WTC11 (cell line): ENCODE results near the gene ARHGAP26. TPM values are rescaled to one million over a fixed set of nuclear protein-coding genes. Genes with fewer than 3 reads are reported as not detected.

ENCODE experiments used
- ATAC-seq: fragments of 200-7000 bp; cut with Tn5 transposase; 2 replicates; pipeline ENCODE4 v1.10.0; 2021; ENCODE audit warnings: mild to moderate bottlenecking, moderate library complexity
- CTCF ChIA-PET: fragments of 300-600 bp; sonication (Branson Sonifier 250); formaldehyde crosslinking; loops from one replicate; lab custom pipeline; 2021; ENCODE audit warnings: antibody characterized with exemption; lab: Charles Lee
- POLR2A ChIA-PET: fragments of 350-600 bp; sonication (Branson Sonifier 250); formaldehyde crosslinking; loops from one replicate; lab custom pipeline; 2021; ENCODE audit warnings: antibody characterized with exemption; lab: Charles Lee
- DNase-seq: peaks from one replicate; pipeline ENCODE4 v3.0.0; 2021; ENCODE audit warnings: low spot score
- H3K27ac Mint-ChIP-seq: 2 replicates; pipeline ENCODE4 v1.8.0; 2021; ENCODE audit warnings: mixed read lengths
- H3K27me3 Mint-ChIP-seq: 2 replicates; pipeline ENCODE4 v1.8.0; 2021; ENCODE audit warnings: low read depth, mild to moderate bottlenecking, moderate library complexity, mixed read lengths
- H3K36me3 Mint-ChIP-seq: 2 replicates; pipeline ENCODE4 v1.8.0; 2021; ENCODE audit warnings: mixed read lengths
- H3K4me1 Mint-ChIP-seq: 2 replicates; pipeline ENCODE4 v1.8.0; 2022; ENCODE audit warnings: mixed read lengths
- H3K4me3 Mint-ChIP-seq: 2 replicates; pipeline ENCODE4 v1.8.0; 2021; ENCODE audit warnings: mild to moderate bottlenecking, moderate library complexity, mixed read lengths
- H3K9me3 Mint-ChIP-seq: 2 replicates; pipeline ENCODE4 v1.8.0; 2021; ENCODE audit warnings: mixed read lengths
- ARID4B ChIP-seq: sonication (generic); formaldehyde crosslinking; IDR thresholded peaks from 2 replicates; pipeline ENCODE4 v1.8.0; 2023; ENCODE audit warnings: missing genetic modification reagents, mild to moderate bottlenecking, borderline replicate concordance
- ERG ChIP-seq: fragments of 250-450 bp; sonication (Bioruptor Pico); IDR thresholded peaks from 2 replicates; pipeline ENCODE4 v1.8.0; 2021; ENCODE audit warnings: mild to moderate bottlenecking
- ESRRA ChIP-seq: sonication (generic); formaldehyde crosslinking; IDR thresholded peaks from 2 replicates; pipeline ENCODE4 v1.8.1; 2022; ENCODE audit warnings: mild to moderate bottlenecking, missing genetic modification reagents, borderline replicate concordance
- JUN ChIP-seq: sonication (generic); formaldehyde crosslinking; IDR thresholded peaks from 2 replicates; pipeline ENCODE4 v1.8.0; 2023; ENCODE audit warnings: mild to moderate bottlenecking, missing genetic modification reagents
- NR1H2 ChIP-seq: sonication (generic); formaldehyde crosslinking; IDR thresholded peaks from 2 replicates; pipeline ENCODE4 v1.9.0; 2021; ENCODE audit warnings: mild to moderate bottlenecking, moderate library complexity, missing genetic modification reagents
- PRDM15 ChIP-seq: sonication (generic); formaldehyde crosslinking; IDR thresholded peaks from 2 replicates; pipeline ENCODE4 v1.8.0; 2022; ENCODE audit warnings: missing genetic modification reagents
- SMAD4 ChIP-seq: sonication (generic); formaldehyde crosslinking; IDR thresholded peaks from 2 replicates; pipeline ENCODE4 v1.8.0; 2022; ENCODE audit warnings: mild to moderate bottlenecking, missing genetic modification reagents
- STAT6 ChIP-seq: sonication (generic); formaldehyde crosslinking; conservative IDR thresholded peaks from 2 replicates; pipeline ENCODE4 v1.8.1; 2023; ENCODE audit warnings: mild to moderate bottlenecking, low read depth, missing genetic modification reagents, moderate library complexity
- ZMAT4 ChIP-seq: fragments of 250-450 bp; sonication (Bioruptor Pico); IDR thresholded peaks from 2 replicates; pipeline ENCODE4 v1.9.0; 2021; ENCODE audit warnings: mild to moderate bottlenecking
- ZNF263 ChIP-seq: sonication (generic); formaldehyde crosslinking; IDR thresholded peaks from 2 replicates; pipeline ENCODE4 v1.8.1; 2022; ENCODE audit warnings: low read depth, mild to moderate bottlenecking, moderate library complexity, missing genetic modification reagents
- ZNF425 ChIP-seq: fragments of 250-450 bp; sonication (Bioruptor Pico); conservative IDR thresholded peaks from 2 replicates; pipeline ENCODE4 v1.9.0; 2021; ENCODE audit warnings: mild to moderate bottlenecking
- ZNF512 ChIP-seq: sonication (generic); formaldehyde crosslinking; IDR thresholded peaks from 2 replicates; pipeline ENCODE4 v1.8.1; 2022; ENCODE audit warnings: missing genetic modification reagents, borderline replicate concordance
- ZNF532 ChIP-seq: fragments of 250-450 bp; sonication (Bioruptor Pico); IDR thresholded peaks from 2 replicates; pipeline ENCODE4 v1.9.0; 2021; ENCODE audit warnings: mild to moderate bottlenecking, borderline replicate concordance
- total RNA-seq: library from RNA; stranded (reverse); gene quantifications from 3 replicates; pipeline ENCODE4 v1.2.3, GENCODE V29; 2021

Gene ARHGAP26
- total RNA-seq, 1 experiment from 2014 or later: 22.3 TPM

- TF ChIP-seq ZNF512 (CRISPR knock-in tag): no peak
- TF ChIP-seq NR1H2 (CRISPR knock-in tag): no peak
- TF ChIP-seq STAT6 (CRISPR knock-in tag): no peak
- no peak for TF ChIP-seq ZNF532 (CRISPR knock-in tag)
- TF ChIP-seq PRDM15 (CRISPR knock-in tag): no peak
- TF ChIP-seq ESRRA (CRISPR knock-in tag): no peak
- TF ChIP-seq ZNF263 (CRISPR knock-in tag): no peak
- TF ChIP-seq ZNF425 (CRISPR knock-in tag): no peak
- TF ChIP-seq, all 79 proteins: peak for 0
Observed at GRCh38 chr5:143230676-143230996, 460.5 kb downstream of the ARHGAP26 start (continued).

- ChIA-PET CTCF (no interaction called here), POLR2A (no interaction called here)
- DNase-seq: no peak
- Mint-ChIP-seq H3K27ac (no peak overlapping the region), H3K4me1 (peaks cover 10% of the 10 kb centered on the region), H3K4me3 (no peak overlapping the region), H3K9me3 (no peaks in the 10 kb centered on the region), H3K27me3 (no peaks in the 10 kb centered on the region; the same call in 1 of the 2 replicates), H3K36me3 (no peaks in the 10 kb centered on the region)
- ATAC-seq: no peak
- TF ChIP-seq JUN (CRISPR knock-in tag): no peak
- no peak for TF ChIP-seq ZMAT4 (CRISPR knock-in tag)
- TF ChIP-seq ARID4B: no peak
- TF ChIP-seq ERG: no peak
- no peak for TF ChIP-seq SMAD4 (CRISPR knock-in tag)
Observed at GRCh38 chr5:143231416-143231815, 461.2 kb downstream of the ARHGAP26 start.
